ENCODE data around the gene ANKRD49.
A peak's percentile ranks its signal among the peaks of the same experiment; 100 is the strongest.
"Not testable (repeated sequence)": the region's sequence is repeated elsewhere in the genome, so short reads cannot be mapped to it uniquely, and the experiment has no call there.

The ANKRD49 gene

DNA sequence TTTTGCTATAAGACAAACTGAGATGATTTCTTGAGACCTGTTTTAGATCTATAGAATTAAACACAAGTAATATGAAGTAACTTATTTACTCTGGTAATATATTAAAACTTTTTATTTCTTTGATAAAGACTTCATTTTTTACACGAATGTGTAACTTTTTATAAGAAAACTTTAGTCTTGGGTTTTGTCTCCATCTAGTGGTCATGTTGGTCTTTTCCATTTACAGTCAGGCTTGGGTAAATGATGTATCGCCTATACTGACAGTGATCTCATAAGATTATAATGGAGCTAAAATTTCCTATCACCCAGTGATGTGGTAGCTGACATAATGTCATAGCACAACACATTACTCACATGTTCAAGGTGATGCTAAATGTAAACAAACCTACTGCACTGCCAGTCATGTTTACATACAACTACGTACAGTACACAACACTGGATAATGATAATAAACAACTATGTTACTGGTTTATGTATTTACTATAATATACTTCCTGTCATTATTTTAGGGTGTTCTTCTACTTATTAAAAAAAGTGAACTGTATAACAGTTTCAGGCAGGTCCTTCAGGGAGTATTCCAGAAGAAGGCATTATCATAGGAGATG is 11.0 kb downstream of the ANKRD49 start:
- peak; percentile 78 for FAIRE-seq
- no peak for DNase-seq (ENCODE audit: extremely low spot score, insufficient read length, low read depth)

DNA sequence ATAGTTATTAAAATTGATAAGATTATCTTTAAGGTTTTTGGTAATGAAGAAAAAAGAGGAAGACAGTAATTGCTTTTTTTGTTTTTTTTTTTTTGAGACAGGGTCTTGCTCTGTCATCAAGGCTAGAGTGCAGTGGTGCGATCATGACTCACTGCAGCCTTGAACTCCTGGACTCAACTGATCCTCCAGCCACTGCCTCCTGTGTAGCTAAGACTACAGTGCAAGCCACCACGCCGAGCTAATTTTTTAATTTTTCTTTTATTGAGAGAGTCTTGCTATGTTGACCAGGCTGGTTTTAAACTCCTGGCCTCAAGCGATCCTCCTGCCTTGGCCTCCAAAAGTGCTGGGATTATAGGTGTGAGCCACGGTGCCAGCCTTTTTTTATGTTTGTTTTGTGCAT is 12.7 kb downstream of the ANKRD49 start:
- not testable (repeated sequence) for DNase-seq (ENCODE audit: extremely low spot score, insufficient read length, low read depth); FAIRE-seq

DNA sequence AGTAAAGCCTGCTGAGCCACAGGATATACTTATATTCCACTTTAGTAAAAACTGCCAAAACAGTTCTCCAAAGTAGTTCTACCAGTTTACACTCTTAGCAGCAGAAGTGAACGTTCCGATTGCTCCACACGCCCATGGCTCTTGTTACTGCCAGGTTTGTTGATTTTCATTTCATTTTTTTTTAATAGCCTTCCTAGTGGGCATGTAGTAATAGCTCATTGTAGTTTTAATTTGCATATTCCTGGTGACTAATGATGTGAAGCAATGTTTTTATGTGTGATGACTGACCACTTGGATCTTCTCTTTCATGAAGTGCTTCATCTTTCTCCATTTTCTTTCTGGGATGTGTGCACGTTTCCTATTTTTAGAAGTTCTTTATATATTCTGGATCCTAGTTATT is 13.7 kb downstream of the ANKRD49 start:
- DNase-seq (ENCODE audit: extremely low spot score, insufficient read length, low read depth) (no peak), FAIRE-seq (no peak)

DNA sequence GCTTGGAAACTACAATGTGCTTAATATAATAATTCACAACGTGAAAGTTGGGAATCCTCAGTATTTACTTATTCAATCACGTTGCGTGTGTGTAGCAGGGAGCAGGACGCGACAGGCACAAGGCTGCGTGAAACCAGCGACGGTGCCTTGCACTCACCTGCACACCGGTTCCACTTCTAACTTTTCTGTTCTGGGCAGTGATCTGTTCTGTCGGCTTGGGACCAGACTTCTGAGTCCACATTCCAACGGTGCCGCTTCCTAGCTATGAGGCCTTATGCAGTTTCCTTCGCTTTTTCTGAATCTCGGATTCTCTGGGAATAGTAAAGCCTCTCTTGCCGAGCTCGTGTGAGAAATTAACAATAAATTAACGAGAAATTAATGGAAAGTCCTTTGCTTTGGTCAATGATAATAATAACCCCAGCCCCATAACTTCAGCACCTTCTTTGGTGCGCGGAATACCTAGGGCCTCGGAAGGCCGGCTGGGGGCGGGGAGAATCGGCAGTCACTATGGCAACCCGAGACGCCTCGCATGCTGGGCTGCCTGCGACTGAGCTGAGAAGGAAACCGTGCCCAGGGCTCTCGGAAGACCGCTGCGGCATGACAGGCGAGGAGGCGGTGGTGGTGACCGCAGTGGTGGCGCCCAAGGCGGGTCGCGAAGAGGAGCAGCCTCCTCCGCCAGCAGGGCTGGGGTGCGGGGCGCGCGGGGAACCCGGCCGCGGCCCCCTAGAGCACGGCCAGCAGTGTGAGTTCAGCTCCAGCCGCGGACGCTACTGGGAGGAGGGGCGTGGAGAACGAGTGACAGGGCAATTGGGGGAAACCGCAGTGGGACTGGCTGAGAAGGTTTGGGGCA is 18.4 kb downstream of the ANKRD49 start, which contains the start of gene C11orf97:
C11orf97 (plus strand) TSS at position 530 of the 850 bp plus-strand sequence; CDS start at position 598, 68 bp downstream.
- no peak for FAIRE-seq

DNA sequence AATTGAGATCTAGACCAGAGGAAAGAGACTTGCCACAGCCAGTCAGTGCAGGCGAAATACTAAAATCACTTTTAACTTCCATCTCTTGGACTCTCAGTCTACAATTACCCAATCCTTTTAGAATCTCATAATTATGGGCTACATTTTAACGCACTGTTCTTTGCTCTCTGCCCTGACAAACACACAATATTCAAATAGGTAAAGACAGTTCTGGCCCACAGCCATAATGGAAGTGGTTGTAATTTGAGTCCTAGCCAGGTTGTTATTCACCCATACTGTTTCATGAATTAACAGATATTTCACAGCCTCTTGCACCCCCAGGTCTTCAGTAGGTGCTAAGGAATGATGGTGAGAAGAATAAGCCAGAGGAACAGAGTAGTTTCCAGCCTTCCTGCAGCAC is 19.3 kb downstream of the ANKRD49 start:
- FAIRE-seq (no peak), DNase-seq (ENCODE audit: extremely low spot score, insufficient read length, low read depth) (no peak)

More for the DNA sequence above, 18.4 kb downstream of the ANKRD49 start, which contains the start of gene C11orf97:
- no peak for DNase-seq (ENCODE audit: extremely low spot score, insufficient read length, low read depth)

DNA sequence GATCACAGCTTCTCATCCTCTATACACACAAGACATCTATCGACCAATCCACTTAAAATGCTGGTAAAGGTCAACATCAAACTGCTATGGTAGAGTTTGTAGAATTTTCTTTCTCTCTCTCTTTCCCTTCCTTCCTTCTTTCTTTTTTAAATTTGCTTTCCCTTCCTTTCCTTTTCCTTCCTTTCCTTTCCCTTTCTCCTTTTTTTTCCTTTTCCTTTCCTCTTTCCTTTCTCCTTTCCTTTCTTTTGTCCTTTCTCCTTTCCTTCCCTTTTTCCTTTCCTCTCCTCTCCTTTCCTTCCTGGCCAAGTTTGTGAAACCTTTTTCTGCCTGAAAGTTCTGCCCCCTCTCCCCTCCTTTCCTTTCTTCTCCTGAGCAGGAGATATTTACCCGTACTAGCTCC is 21.6 kb downstream of the ANKRD49 start:
- FAIRE-seq (no peak), DNase-seq (ENCODE audit: extremely low spot score, insufficient read length, low read depth) (no peak)

DNA sequence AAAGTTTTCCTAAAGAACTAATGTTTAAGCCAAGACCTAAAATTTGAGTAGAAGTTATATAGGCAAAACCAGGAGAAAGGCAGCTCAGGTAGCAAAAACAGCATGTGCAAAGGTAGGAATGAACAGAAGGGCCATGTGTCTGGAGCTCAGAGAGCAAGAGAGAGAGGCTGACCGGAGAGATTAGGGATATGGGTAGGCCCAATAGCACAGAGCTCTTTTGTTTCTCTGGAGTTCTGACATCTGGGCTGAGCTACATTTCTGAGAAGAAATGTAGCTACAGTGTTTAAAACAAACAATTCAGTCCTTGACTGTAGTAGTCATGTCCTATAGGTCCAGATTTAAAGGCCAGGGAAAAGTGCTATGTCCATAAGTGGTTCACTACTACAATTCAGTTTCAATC is 22.9 kb downstream of the ANKRD49 start:
- DNase-seq (ENCODE audit: extremely low spot score, insufficient read length, low read depth) (no peak), FAIRE-seq (no peak)

DNA sequence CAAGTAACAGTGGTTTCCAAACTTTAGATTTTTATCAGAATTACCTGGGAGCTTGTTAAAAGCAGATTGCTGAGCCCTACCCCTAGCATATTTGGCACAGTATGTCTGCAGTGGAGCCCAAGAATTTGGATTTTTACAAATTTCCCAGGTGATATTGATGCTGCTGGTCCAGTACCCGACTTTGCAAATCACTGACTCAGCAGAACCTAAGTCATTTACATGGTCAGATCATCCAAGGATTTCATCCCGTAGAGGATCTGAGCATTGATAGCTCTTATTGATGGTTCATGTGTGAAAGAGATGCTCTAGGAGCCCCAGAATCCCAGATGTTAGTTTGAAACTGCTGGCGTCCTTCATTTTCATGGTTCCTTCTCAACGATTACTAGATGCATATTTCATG is 24.5 kb downstream of the ANKRD49 start:
- no peak for FAIRE-seq

DNA sequence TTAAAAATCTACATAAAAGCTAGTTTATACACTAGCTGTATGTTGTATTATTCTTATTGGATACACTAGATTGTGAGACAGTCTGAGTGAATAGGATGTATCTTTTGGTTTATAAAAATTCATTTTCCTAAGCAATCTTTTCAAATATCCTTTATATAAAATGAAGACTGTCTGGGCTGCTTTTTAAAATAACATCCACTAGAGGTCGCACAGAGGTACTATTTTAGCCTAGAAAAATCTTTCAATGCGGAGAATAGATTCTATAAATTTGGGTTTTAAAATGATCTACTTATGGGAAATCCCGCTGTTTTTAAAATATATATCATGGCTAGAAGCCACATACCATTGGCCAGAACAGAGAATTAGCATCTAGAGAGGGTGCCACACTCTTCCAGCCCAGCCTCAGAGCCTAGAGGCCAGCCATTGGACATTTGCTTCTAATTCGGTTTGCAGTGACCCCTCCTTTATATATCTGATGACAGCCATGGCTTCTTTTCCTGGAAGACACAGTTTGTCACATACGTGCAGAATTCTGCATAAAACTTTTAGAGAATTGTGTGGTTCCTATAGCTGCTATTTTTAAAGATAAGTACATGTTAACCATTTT is 25.8 kb downstream of the ANKRD49 start:
- FAIRE-seq (peak; percentile 5), DNase-seq (ENCODE audit: extremely low spot score, insufficient read length, low read depth) (peak; percentile 20)

More for the DNA sequence above, 24.5 kb downstream of the ANKRD49 start:
- no peak for DNase-seq (ENCODE audit: extremely low spot score, insufficient read length, low read depth)

DNA sequence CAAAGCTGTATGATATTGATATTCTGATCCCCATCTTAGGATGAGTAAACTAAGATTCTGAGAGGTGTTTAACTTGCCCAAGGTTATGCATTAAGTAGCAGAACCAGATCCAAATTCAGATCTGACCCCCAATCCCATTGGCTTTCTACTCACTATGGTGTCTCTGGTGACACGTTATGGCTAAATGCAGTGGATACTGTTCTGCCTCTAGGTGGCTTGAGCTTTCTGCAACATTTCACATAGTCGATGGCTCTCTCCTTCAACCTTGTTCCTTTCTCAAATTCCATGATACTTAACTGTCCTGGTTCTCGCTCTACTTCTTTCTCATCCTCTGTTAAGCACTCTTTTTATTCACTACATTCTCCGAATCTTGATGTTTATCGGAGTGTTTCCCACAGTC is 27.9 kb downstream of the ANKRD49 start:
- DNase-seq (ENCODE audit: extremely low spot score, insufficient read length, low read depth) (no peak), FAIRE-seq (peak; percentile 42)

DNA sequence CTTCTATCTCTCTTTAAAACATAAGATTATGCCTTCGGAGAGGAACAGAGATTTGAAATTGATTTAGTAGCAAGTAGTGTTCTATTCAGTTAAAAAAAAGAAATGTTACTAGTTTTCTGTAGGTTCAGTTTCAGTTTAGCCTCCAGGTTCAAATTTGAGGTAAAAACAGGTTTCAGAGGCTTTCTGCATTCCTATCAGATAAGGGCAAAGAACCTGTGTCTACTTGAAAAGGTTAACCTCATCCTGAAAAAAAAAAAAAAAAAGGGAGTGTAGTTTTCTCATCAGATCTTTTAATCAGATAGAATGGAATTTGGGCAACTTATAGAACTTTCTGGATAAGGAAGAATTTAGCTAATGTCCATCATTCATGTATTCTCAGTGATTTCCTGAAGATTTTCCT is 30.6 kb downstream of the ANKRD49 start:
- DNase-seq (ENCODE audit: extremely low spot score, insufficient read length, low read depth) (no peak), FAIRE-seq (no peak)

DNA sequence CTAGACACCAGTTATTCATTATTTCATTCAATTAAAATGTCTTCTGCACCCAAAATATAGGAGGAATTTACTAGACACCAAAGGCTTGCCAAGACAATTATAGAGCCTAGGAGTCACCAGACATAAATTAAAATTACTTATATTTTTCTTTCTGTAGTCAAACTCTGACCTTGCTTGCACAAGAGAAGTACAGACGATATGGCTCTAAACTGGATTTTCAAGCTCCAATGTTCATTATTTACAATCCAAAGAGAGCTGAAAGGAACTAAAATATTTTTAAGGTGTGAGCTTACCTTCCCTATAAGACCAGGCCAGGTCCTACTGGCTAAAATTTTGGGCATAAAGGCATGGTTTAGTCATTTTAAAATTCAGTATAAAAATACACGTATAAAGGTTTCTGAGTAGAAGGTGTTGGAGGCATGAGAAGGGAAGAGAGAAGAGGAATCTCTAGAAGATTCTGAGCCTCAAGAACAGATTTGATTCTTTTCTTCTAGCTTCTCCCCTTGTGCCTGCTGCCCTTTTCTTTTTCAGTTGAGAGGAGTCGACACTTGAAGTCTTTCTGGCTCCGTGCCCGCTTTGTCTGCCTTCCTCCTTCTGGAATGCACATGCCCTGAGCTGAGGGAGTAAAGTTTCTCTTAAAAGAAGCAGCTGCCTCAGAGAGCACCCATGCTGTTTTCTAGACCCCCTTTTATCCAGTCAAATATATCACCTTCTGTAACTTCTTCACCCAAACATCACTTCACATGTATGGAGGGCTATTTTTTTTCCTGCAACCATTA is 32.0 kb downstream of the ANKRD49 start:
- DNase-seq (ENCODE audit: extremely low spot score, insufficient read length, low read depth) (no peak), FAIRE-seq (no peak)

DNA sequence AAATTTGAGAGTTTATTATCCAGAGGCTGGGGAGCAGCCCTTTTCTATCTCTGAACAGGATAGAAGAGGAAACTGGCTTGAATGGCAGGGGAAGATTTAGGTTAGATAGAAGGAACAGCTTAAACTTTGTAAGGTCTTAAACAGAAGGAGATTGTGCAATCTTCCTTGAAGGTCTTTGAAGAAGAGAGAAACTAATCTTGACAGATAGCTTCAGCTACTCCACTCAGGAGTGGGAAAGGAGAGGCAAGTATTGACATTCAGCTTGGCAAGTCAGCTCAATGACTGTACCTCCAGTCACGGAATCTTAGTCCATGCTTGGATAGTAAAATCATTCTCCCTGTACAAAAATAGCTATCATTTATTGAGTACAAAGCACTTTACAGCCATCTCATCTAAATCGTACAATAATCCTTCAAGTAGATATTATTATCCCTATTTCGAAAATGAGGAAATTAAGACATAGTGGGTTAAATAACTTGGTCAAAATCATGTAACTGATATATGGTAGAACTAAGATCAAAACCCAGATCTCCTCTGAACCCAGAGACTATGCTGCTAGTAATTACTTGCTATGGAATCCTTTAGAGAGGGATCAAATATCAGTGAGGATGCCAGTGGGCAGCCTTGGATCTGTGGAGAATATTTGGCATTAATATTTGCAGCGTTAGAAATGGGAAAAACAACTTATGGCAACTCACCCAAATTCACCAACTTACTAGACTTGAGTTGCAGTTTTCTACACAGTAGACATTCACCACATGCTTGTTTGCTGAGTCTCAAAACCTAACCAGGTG is 33.1 kb downstream of the ANKRD49 start:
- FAIRE-seq = no peak
- DNase-seq (ENCODE audit: extremely low spot score, insufficient read length, low read depth) = no peak

DNA sequence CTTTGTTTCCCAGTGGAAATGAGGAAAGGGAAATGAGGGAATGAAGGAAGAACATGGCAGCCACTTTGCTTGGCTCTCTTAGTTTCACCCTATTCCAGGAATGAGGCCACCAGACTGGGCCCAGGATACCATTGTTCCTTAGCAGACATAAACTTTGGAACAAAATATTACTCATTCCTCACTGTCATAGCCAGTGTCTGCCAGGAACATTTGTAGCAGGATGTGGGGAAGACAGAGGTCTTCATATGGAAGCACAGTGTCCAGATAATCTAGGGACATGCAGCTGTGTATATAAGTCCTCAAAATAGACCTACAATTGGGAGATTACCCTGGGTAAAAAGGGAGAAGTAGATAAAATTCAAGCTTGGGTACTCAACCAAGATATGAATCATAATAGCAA is 34.8 kb downstream of the ANKRD49 start:
- no peak for DNase-seq (ENCODE audit: extremely low spot score, insufficient read length, low read depth)
- no peak for FAIRE-seq

DNA sequence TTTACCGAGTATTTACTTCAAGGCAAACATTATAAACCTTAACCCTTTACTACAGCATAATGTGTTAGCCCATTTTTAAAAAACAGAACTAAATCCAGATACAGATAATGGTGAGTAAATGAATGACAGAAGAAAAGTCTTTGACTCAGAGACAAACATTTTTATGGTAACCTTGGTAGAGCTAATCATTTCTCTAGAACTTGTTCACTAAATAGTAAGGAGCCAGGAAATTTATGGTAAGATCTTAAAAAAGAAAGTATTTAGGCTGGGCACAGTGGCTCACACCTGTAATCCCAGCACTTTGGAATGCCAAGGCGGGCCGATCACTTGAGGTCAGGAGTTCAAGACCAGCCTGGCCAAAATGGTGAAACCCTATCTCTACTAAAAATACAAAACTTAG is 38.4 kb downstream of the ANKRD49 start:
- DNase-seq (ENCODE audit: extremely low spot score, insufficient read length, low read depth) = no peak
- no peak for FAIRE-seq

DNA sequence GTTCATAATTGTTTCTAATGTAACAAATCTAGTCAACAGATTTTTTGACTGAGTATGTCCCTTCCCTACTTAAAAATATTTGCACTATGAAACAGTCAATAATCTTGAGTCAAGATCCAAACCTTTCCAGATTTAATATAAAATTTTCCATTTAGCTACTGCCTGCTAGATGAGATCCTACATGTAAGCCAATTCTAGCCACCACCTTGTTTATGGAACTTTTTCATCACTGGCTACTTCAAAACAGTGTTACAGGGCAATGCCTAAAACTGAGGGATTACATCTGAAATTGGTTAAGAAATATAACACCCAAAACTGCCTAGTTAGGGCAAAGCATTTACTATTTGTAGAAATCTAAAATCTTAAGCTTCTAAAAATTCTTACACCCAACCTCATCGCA is 39.4 kb downstream of the ANKRD49 start:
- no peak for FAIRE-seq
- DNase-seq (ENCODE audit: extremely low spot score, insufficient read length, low read depth) = no peak

DNA sequence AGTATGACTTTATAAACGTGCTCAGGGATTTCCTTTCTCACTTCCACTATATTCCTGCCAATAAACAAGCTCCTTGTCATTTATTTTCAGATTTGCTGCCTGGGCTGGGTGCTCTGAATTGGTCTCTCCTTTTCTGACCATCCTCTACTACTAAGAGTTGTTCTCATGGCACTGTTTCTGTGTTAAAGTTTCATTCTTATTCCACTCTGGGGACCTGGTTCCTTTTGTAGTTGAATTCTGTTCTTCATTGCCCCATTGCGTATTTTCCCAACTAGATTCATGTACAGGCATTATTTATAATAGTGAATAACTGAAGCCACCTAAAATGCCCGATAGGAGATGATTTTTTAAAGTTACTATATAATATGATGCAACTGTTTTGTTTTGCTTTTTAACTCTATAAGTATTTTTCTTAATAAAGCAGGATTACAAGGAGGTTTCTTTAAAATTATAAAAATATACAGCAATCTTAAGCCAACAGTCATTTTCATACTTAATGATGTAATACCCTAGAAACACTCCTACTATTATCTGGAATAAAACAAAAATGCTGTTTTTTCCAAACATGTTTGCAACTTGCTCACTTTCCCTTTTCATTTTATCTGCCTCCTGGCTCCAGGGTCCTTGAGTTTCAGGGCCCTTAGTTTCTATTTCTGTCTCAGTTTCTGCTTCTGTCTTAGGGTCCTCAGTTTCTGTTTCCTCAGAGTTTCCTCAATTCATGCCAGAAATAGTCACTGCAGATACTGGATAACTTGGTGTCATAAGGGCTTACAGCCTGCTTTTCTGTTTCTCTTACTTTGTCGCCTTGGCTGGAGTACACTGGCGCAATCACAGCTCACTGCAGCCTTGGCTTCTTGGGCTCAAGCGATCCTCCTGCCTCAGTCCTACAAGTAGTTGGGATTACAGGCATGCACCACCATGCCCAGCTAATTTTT is 40.2 kb downstream of the ANKRD49 start:
- FAIRE-seq (peak; percentile 15), DNase-seq (ENCODE audit: extremely low spot score, insufficient read length, low read depth) (no peak)

DNA sequence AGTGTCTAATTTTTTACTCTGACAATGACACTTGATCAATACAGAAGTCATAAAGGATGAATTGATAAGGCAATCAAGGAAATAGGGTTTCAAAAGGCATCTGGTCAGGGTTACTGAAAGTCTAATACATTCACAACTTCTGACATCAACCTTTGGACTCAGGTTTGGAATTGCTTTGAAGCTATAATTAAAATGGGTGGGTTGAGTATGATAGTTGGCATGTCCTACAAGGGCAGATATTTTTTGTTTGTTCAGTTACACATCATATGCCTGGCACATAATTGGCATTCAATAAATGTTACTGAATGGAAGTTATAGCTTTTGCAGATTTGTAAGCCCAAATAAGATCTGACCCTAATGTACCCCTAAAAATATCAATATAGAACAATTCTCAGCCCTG is 42.6 kb downstream of the ANKRD49 start:
- FAIRE-seq (no peak), DNase-seq (ENCODE audit: extremely low spot score, insufficient read length, low read depth) (no peak)
